Esophagus squamous epithelium (tissue), 5 donors: ENCODE results near the gene GDPD2. TPM values are rescaled to one million over a fixed set of nuclear protein-coding genes. Genes with fewer than 3 reads are reported as not detected.

ENCODE experiments used
- DNase-seq: peaks from one replicate; lab custom pipeline; 2025; lab: John Stamatoyannopoulos, UW
- H3K27ac ChIP-seq, 4 donors: fragments of 200-600 bp; sonication (generic); one replicate each; pipeline ENCODE4 v1.5.1; 2016 to 2019; ENCODE audit warnings: mild to moderate bottlenecking in 1 of 4
- H3K27me3 ChIP-seq, 4 donors: fragments of 200-600 bp; sonication (generic); 1 replicate in 3 of 4; 2 replicates in 1 of 4; pipeline versions ENCODE4 v1.5.1 to v1.6.0; 2017 to 2021; ENCODE audit warnings: antibody characterized with exemption in 1 of 4
- H3K36me3 ChIP-seq, 3 donors: fragments of 200-600 bp; sonication (generic); one replicate each; pipeline ENCODE4 v1.5.1; 2016 to 2019
- H3K4me1 ChIP-seq, 3 donors: fragments of 200-600 bp; sonication (generic); one replicate each; pipeline ENCODE4 v1.5.1; 2017 to 2019
- H3K4me3 ChIP-seq, 4 donors: fragments of 200-600 bp; sonication (generic); 1 replicate in 3 of 4; 2 replicates in 1 of 4; pipeline ENCODE4 v1.5.1; 2016 to 2019; ENCODE audit warnings: mild to moderate bottlenecking in 2 of 4, moderate library complexity in 1 of 4
- H3K9me3 ChIP-seq, 3 donors: fragments of 200-600 bp; sonication (generic); one replicate each; pipeline ENCODE4 v1.5.1; 2016 to 2019
- POLR2A ChIP-seq, 4 donors: fragments of 450-650 bp; IDR thresholded peaks; one replicate each; pipeline ENCODE4 v1.6.1; 2017; ENCODE audit warnings: antibody characterized with exemption in 4 of 4, mild to moderate bottlenecking in 4 of 4, moderate library complexity in 3 of 4
- WGBS, 2 donors: methylation state at CpG; one replicate each; pipeline ENCODE4 v1.1.5; 2018; 5-methylcytosine and 5-hydroxymethylcytosine counted together
- intact Hi-C: fragments of 100-400 bp; cut with DNase I; formaldehyde crosslinking; loops from one replicate; pipeline ENCODE4 v1.15.0; 2022
- total RNA-seq, 4 donors: library from RNA; depleted of rRNA; stranded (reverse); fragments of >200 nt; gene quantifications; one replicate each; pipeline ENCODE4 v1.1.0, GENCODE V29; 2016
- TF ChIP-seq, protein P1 (sequence below), 6 experiments: fragments of 450-650 bp in 4 of 6; fragments of 200-600 bp in 2 of 6; sonication (generic) in 2 of 6; IDR thresholded peaks; one replicate each; pipeline ENCODE4 v1.5.1; 2016 to 2019; ENCODE audit warnings: antibody characterized with exemption in 6 of 6, mild to moderate bottlenecking in 4 of 6, moderate library complexity in 4 of 6
- donor health status: DM: yes; HTN: yes; CAD: no.

Gene GDPD2
- total RNA-seq, 4 donors from 2014 or later: 1.3 to 2.3 TPM; not detected in 2

DNA sequence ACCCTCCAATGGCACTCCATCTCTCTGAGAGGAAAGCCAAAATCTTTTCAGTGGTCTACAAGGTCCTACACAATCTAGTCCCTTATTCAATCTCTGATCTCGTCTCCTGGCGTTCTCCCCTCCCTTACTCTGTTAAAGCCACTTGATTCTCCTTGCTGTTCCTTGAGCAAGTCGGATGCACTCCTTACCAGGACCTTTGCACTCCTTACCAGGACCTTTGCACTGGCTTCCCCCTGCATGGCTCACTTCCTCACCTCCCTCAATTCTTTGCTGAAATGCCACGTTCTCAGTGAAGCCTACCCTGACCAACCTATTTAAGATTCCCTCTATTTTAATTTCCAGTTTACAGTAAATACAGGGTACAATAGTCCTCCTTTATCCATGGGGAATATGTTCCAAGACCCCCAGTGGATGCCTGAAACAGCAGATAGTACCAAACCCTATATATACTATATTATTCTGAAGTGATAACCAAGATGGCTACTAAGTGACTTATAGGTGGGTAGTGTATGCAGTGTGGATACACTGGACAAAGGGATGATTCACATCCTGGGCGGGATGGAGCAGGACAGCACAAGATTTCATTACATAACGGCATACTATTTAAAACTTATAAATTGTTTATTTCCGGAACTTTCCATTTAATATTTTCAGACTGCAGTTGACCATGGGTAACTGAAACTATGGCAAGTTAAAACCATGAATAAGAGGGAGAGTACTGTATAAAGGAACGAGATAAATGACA, 15.0 kb downstream of the GDPD2 start:
- no peak for DNase-seq
- 58 to 64% methylated on average over 8 of the region's 8 CpGs for WGBS, 2 donors
- TF ChIP-seq, protein P1, sequence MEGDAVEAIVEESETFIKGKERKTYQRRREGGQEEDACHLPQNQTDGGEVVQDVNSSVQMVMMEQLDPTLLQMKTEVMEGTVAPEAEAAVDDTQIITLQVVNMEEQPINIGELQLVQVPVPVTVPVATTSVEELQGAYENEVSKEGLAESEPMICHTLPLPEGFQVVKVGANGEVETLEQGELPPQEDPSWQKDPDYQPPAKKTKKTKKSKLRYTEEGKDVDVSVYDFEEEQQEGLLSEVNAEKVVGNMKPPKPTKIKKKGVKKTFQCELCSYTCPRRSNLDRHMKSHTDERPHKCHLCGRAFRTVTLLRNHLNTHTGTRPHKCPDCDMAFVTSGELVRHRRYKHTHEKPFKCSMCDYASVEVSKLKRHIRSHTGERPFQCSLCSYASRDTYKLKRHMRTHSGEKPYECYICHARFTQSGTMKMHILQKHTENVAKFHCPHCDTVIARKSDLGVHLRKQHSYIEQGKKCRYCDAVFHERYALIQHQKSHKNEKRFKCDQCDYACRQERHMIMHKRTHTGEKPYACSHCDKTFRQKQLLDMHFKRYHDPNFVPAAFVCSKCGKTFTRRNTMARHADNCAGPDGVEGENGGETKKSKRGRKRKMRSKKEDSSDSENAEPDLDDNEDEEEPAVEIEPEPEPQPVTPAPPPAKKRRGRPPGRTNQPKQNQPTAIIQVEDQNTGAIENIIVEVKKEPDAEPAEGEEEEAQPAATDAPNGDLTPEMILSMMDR (IDR thresholded peaks at IDR 0.05): no peak
- no peak for TF ChIP-seq POLR2A (IDR thresholded peaks at IDR 0.05)
- Histone ChIP-seq H3K36me3 (no peaks in the 10 kb centered on the region), H3K27ac (no peak overlapping the region), H3K9me3 (no peaks in the 10 kb centered on the region), H3K4me1 (peaks cover 3 to 24% (median 3%) of the 10 kb centered on the region in 3 donors), H3K27me3 (peaks cover 0 to 21% (median 0%) of the 10 kb centered on the region in 4 donors), H3K4me3 (no peak overlapping the region)
- intact Hi-C loops: no loop called here

DNA sequence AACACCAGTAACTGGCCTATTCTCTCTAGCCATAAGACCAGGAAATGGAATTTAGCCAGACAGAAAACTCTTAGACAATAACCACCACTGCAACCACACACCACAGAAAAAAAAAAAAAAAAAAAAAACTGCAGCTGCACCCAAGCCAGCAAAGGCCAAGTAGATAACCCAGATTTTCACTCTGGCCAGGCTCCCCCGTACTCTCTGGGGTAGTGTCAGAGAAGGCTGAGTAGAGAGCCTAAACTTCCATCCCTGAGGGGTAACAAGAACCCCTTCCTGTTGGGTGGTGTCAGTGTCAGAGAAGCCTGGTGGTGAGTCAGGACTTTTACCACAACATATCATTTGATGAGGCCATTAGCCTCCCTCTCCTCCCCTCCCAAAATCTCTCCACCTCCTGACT, 15.9 kb downstream of the GDPD2 start:
- DNase-seq: no peak
- intact Hi-C loops: no loop called here
- no peak overlapping the region for H3K4me3 ChIP-seq

DNA sequence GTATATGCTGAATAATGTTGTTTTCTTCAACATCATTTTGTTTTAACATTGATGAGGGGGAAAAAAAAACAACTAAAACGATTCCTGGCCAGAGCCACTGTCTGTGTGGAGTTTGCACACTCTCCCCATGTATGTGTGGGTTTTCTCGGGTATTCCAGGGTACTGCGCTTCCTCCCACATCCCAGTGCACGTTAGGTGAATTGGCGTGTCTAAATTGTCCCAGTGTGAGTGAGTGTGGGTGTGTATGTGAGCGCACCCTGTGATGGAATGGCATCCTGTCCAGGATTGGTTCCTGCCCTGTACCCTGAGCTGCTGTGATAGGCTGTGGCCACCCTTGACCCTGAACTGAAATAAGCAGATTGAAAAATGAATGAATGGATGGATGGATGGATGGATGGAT, 19.1 kb downstream of the GDPD2 start:
- peaks cover 0 to 18% (median 5%) of the 10 kb centered on the region in 3 donors for H3K4me1 ChIP-seq
- H3K27ac ChIP-seq: no peak overlapping the region
- DNase-seq: no peak
- no peaks in the 10 kb centered on the region for H3K9me3 ChIP-seq
- intact Hi-C loops: no loop called here
- TF ChIP-seq, protein P1 (IDR thresholded peaks at IDR 0.05): no peak
- no peak for TF ChIP-seq POLR2A (IDR thresholded peaks at IDR 0.05)
- 48 to 62% methylated on average over 3 to 6 of the region's 6 CpGs for WGBS, 2 donors
- no peaks in the 10 kb centered on the region for H3K36me3 ChIP-seq
- no peak overlapping the region for H3K4me3 ChIP-seq
- H3K27me3 ChIP-seq: peaks cover 0 to 57% (median 0%) of the 10 kb centered on the region in 4 donors

More for the DNA sequence above, 15.9 kb downstream of the GDPD2 start:
- TF ChIP-seq POLR2A (IDR thresholded peaks at IDR 0.05): no peak
- TF ChIP-seq, protein P1 (IDR thresholded peaks at IDR 0.05): no peak
- H3K27ac ChIP-seq: no peak overlapping the region
- H3K27me3 ChIP-seq: peaks cover 0 to 30% (median 0%) of the 10 kb centered on the region in 4 donors
- H3K36me3 ChIP-seq: no peaks in the 10 kb centered on the region
- whole genome bisulfite sequencing, 2 donors: 0 to 23% methylated on average over 1 of the region's 1 CpG
- H3K9me3 ChIP-seq: no peaks in the 10 kb centered on the region
- peaks cover 3 to 17% (median 3%) of the 10 kb centered on the region in 3 donors for H3K4me1 ChIP-seq

DNA sequence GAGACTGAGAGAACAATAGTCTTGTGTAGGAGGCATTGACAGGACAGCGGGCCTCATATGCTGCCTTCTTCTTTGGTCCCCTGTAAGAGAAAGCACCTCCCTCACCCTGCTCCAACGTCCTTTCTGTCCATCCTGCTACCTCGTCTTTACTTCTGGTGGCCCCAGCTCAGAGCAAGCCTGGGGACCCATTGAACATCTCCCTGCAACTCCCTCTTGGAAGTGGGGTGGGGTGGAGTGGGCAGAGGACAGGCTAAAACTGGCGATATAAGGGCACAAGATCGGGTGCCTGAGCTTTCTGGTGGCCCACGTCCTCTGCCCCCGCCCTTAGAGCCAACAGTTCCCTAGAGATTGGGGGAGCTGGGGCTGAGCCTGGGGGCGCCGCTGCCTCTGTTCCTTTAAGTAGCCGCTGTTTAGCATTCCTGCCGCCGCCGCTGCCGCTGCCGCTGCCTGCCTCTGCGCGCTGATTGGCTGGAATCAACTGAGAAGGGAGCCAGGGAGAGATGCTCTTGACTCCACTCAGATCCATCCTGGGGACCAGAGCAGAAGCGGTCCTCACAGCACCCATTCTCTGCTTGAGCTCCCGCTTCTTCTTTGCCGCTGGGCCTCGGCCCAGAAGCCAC, 21.3 kb downstream of the GDPD2 start, which contains the start of gene DLG3:
Gene DLG3, plus strand, starts transcription at position 510 of the 620 bp plus-strand sequence. CDS start 367 bp downstream, outside the sequence.
- Histone ChIP-seq H3K4me3 (peak within 1 kb of the TSS in 3 of 4 donors; percentile 1 to 56 (median 28)), H3K27me3 (peaks cover 0 to 57% (median 0%) of the 10 kb centered on the region in 4 donors), H3K4me1 (peaks cover 0 to 11% (median 5%) of the 10 kb centered on the region in 3 donors), H3K27ac (no peak within 1 kb of the TSS), H3K9me3 (no peaks in the 10 kb centered on the region), H3K36me3 (no peaks in the 10 kb centered on the region)
- TF ChIP-seq POLR2A (IDR thresholded peaks at IDR 0.05): no peak
- TF ChIP-seq, protein P1 (IDR thresholded peaks at IDR 0.05): no peak
- 27 to 71% methylated on average over 1 to 6 of the region's 21 CpGs for WGBS, 2 donors
- no peak for DNase-seq
- intact Hi-C loops: no loop called here
